Tibial nerve (tissue), 4 donors: Measurements from ENCODE around the gene FGFR1OP2. TPM values are rescaled to one million over a fixed set of nuclear protein-coding genes. Genes with fewer than 3 reads are reported as not detected.
"Not testable (repeated sequence)": the region's sequence is repeated elsewhere in the genome, so short reads cannot be mapped to it uniquely, and the experiment has no call there.

ENCODE experiments used
- DNase-seq, 2 donors: peaks; one replicate each; pipeline ENCODE4 v3.0.0-alpha.2; 2019; ENCODE audit warnings: low spot score in 2 of 2
- H3K27ac ChIP-seq, 4 donors: fragments of 200-600 bp; sonication (generic) in 3 of 4; one replicate each; pipeline ENCODE4 v1.5.1; 2017 to 2019; ENCODE audit warnings: mild to moderate bottlenecking in 1 of 4
- H3K27me3 ChIP-seq, 2 donors: fragments of 200-600 bp; sonication (generic) in 1 of 2; one replicate each; pipeline versions ENCODE4 v1.5.1 to v1.6.0; 2017 to 2019
- H3K36me3 ChIP-seq, 3 donors: fragments of 200-600 bp; sonication (generic); one replicate each; pipeline ENCODE4 v1.5.1; 2018 to 2019
- H3K4me1 ChIP-seq, 4 donors: fragments of 200-600 bp; sonication (generic) in 3 of 4; one replicate each; pipeline ENCODE4 v1.5.1; 2017 to 2019
- H3K4me3 ChIP-seq, 4 donors: fragments of 200-600 bp; sonication (generic) in 3 of 4; one replicate each; pipeline ENCODE4 v1.5.1; 2017 to 2019; ENCODE audit warnings: mild to moderate bottlenecking in 1 of 4, moderate library complexity in 1 of 4
- H3K9me3 ChIP-seq, 4 donors: fragments of 200-600 bp; sonication (generic) in 3 of 4; one replicate each; pipeline ENCODE4 v1.5.1; 2017 to 2019
- EP300 ChIP-seq, 2 donors: sonication (generic); formaldehyde crosslinking; IDR thresholded peaks; one replicate each; pipeline ENCODE4 v1.6.1; 2017; ENCODE audit warnings: antibody characterized with exemption in 2 of 2, mild to moderate bottlenecking in 1 of 2
- POLR2A ChIP-seq, 2 donors: fragments of 450-650 bp; IDR thresholded peaks; one replicate each; pipeline ENCODE4 v1.6.1; 2017; ENCODE audit warnings: antibody characterized with exemption in 2 of 2, mild to moderate bottlenecking in 2 of 2, moderate library complexity in 2 of 2
- WGBS, 2 donors: methylation state at CpG; one replicate each; pipeline ENCODE4 v1.1.5; 2018; 5-methylcytosine and 5-hydroxymethylcytosine counted together
- total RNA-seq, 4 donors: library from RNA; depleted of rRNA; stranded (reverse); fragments of >200 nt; gene quantifications; one replicate each; pipeline ENCODE4 v1.1.0, GENCODE V29; 2016
- TF ChIP-seq, protein P1 (sequence below), 5 experiments: fragments of 200-600 bp in 3 of 5; fragments of 450-650 bp in 2 of 5; sonication (generic) in 3 of 5; IDR thresholded peaks; one replicate each; pipeline ENCODE4 v1.5.1; 2016 to 2019; ENCODE audit warnings: antibody characterized with exemption in 5 of 5, mild to moderate bottlenecking in 3 of 5, moderate library complexity in 2 of 5

The FGFR1OP2 gene
- total RNA-seq, 4 donors from 2014 or later: 106 to 142 (median 129) TPM

DNA sequence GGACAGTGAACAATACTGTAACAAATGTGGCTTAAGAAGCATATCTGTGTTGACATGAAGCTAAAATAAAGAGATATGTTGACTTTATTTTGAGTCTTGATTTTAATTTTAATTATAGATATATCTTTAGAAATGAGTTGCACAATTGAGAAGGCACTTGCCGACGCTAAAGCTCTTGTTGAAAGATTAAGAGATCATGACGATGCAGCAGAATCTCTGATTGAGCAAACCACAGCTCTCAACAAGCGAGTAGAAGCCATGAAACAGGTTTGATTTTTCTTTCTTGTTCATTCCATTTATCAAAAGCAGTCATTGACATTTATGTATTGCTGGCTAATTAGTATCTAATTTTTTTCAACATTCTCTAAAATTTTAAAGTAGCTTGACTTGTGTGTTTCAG, 15.8 kb downstream of the FGFR1OP2 start:
- TF ChIP-seq EP300 (IDR thresholded peaks at IDR 0.05): no peak
- TF ChIP-seq, protein P1, sequence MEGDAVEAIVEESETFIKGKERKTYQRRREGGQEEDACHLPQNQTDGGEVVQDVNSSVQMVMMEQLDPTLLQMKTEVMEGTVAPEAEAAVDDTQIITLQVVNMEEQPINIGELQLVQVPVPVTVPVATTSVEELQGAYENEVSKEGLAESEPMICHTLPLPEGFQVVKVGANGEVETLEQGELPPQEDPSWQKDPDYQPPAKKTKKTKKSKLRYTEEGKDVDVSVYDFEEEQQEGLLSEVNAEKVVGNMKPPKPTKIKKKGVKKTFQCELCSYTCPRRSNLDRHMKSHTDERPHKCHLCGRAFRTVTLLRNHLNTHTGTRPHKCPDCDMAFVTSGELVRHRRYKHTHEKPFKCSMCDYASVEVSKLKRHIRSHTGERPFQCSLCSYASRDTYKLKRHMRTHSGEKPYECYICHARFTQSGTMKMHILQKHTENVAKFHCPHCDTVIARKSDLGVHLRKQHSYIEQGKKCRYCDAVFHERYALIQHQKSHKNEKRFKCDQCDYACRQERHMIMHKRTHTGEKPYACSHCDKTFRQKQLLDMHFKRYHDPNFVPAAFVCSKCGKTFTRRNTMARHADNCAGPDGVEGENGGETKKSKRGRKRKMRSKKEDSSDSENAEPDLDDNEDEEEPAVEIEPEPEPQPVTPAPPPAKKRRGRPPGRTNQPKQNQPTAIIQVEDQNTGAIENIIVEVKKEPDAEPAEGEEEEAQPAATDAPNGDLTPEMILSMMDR (IDR thresholded peaks at IDR 0.05): no peak
- no peak for DNase-seq
- peaks cover 0 to 2% (median 0%) of the 10 kb centered on the region in 4 donors for H3K9me3 ChIP-seq
- H3K27me3 ChIP-seq: no peaks in the 10 kb centered on the region
- peaks cover 0 to 15% (median 0%) of the 10 kb centered on the region in 4 donors for H3K4me1 ChIP-seq
- H3K36me3 ChIP-seq: peaks cover 3 to 38% (median 5%) of the 10 kb centered on the region in 3 donors
- no peak overlapping the region for H3K4me3 ChIP-seq
- H3K27ac ChIP-seq: peak overlapping the region in 1 of 4 donors; percentile 24
- 90 to 93% methylated on average over 4 of the region's 4 CpGs for WGBS, 2 donors

DNA sequence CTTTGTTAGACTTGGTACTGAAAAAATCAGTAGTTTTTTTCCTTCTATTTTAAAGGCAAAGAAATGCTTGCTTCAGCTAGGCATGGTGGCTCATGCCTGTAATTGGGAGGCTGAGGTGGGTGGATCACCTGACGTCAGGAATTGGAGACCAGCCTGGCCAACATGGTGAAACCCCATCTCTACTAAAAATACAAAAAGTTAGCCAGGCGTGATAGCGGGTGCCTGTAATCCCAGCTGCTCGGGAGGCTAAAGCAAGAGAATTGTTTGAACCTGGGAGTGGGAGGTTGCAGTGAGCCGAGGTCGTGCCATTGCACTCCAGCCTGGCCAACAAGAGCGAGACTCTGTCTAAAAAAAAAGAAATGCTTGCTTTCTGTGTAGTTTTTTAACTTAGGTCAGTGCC, 23.1 kb downstream of the FGFR1OP2 start:
- not testable (repeated sequence) for H3K9me3 ChIP-seq, H3K4me1 ChIP-seq, H3K4me3 ChIP-seq, H3K27ac ChIP-seq, H3K27me3 ChIP-seq, DNase-seq
- peaks cover 0 to 49% (median 5%) of the 10 kb centered on the region in 3 donors for H3K36me3 ChIP-seq
- WGBS, 2 donors: 70 to 77% methylated on average over 7 of the region's 7 CpGs

DNA sequence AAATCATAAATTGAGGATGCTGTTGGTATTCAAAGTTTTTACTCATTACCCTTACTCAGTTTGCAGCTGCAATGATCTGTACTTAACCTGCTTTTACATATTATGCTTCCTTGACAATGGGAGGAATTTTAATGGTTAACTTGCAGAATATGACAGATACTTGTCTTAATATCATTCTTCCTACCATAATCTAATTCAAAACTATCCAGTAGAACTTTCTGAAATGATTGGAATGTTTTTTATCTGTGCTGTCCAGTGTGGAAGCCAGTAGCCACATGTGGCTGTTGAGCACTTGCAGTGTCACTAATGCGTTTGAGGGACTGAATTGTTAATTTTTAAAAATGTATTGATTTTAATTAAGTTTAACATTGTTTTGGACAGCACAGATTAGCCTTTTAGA, 23.5 kb downstream of the FGFR1OP2 start:
- H3K4me1 ChIP-seq: no peaks in the 10 kb centered on the region
- 70 to 82% methylated on average over 1 of the region's 1 CpG for WGBS, 2 donors
- no peak overlapping the region for H3K27ac ChIP-seq
- no peaks in the 10 kb centered on the region for H3K27me3 ChIP-seq
- TF ChIP-seq POLR2A (IDR thresholded peaks at IDR 0.05): no peak
- no peak for TF ChIP-seq EP300 (IDR thresholded peaks at IDR 0.05)
- TF ChIP-seq, protein P1 (IDR thresholded peaks at IDR 0.05): no peak
- H3K9me3 ChIP-seq: no peaks in the 10 kb centered on the region
- no peak for DNase-seq
- peaks cover 0 to 48% (median 2%) of the 10 kb centered on the region in 3 donors for H3K36me3 ChIP-seq
- H3K4me3 ChIP-seq: no peak overlapping the region

DNA sequence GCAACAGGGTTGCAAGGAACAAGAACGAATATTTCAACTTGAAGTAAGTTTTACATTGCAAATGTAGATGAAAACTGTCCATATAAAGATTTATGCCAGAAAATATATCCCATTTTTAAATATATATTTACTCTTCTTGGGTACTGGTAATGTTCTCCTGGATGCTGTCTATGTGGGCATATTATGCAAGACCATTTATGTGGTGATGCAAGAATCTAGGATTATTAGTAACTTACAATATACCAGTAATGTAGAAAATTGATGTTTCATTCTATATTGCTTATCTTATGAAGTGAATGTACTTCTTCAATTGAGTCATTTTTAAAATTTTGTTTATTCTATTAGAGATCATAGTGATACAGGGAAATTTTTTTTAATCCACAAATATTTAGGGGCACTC, 25.1 kb downstream of the FGFR1OP2 start:
- WGBS, 2 donors: 95 to 98% methylated on average over 1 of the region's 1 CpG
- H3K4me3 ChIP-seq: no peak overlapping the region
- no peak for TF ChIP-seq POLR2A (IDR thresholded peaks at IDR 0.05)
- TF ChIP-seq, protein P1 (IDR thresholded peaks at IDR 0.05): no peak
- TF ChIP-seq EP300 (IDR thresholded peaks at IDR 0.05): no peak
- H3K27ac ChIP-seq: no peak overlapping the region
- H3K9me3 ChIP-seq: no peaks in the 10 kb centered on the region
- H3K4me1 ChIP-seq: no peaks in the 10 kb centered on the region
- H3K36me3 ChIP-seq: peaks cover 0 to 48% (median 0%) of the 10 kb centered on the region in 3 donors
- H3K27me3 ChIP-seq: no peaks in the 10 kb centered on the region
- no peak for DNase-seq

DNA sequence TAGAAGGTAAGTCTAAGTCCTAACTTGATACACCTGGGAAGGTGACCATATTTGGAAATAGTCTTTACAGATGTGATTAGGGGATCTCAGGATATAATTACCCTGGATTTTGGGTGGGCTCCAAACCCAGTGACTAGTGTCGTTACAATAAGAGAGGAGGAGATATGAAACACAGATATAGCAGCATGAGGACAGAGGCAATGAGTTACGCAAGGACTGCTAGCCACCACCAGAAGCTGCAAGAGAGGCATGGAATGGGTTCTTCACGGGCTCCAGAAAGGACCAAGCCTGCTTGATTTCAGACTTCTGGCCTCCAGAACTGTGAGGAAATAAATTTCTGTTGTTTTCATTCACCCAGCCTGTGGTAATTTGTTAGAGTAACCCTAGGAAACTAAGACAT, 28.6 kb downstream of the FGFR1OP2 start:
- H3K27me3 ChIP-seq: no peaks in the 10 kb centered on the region
- no peak for DNase-seq
- peaks cover 0 to 63% (median 0%) of the 10 kb centered on the region in 3 donors for H3K36me3 ChIP-seq
- no peak overlapping the region for H3K4me3 ChIP-seq
- H3K4me1 ChIP-seq: no peaks in the 10 kb centered on the region
- H3K27ac ChIP-seq: no peak overlapping the region
- H3K9me3 ChIP-seq: no peaks in the 10 kb centered on the region
- 93 to 95% methylated on average over 3 of the region's 3 CpGs for WGBS, 2 donors
- no peak for TF ChIP-seq EP300 (IDR thresholded peaks at IDR 0.05)
- TF ChIP-seq, protein P1 (IDR thresholded peaks at IDR 0.05): no peak
- TF ChIP-seq POLR2A (IDR thresholded peaks at IDR 0.05): no peak

DNA sequence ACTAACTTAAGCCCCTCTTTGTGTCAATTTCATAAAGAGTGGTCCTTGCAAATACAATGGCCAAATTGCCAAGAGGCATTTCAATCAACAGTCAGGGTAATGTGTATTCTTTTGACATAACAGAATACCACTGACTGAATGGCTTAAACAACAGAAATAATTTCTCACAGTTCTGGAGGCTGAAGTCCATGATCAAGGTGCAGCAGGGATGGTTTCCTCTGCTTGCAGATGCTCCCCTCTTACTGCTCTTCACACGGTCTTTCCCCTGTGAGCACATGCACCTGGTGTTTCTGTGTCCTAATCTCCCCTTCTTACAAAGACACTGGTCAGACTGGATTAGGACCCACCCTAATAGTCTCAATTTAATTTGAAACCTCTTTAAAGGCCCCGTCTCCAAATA, 31.9 kb downstream of the FGFR1OP2 start:
- Histone ChIP-seq H3K27me3 (no peaks in the 10 kb centered on the region), H3K36me3 (peaks cover 0 to 77% (median 9%) of the 10 kb centered on the region in 3 donors), H3K27ac (no peak overlapping the region), H3K4me3 (no peak overlapping the region), H3K4me1 (no peaks in the 10 kb centered on the region), H3K9me3 (no peaks in the 10 kb centered on the region)
- no peak for TF ChIP-seq POLR2A (IDR thresholded peaks at IDR 0.05)
- TF ChIP-seq EP300 (IDR thresholded peaks at IDR 0.05): no peak
- TF ChIP-seq, protein P1 (IDR thresholded peaks at IDR 0.05): no peak
- WGBS, 2 donors: 90 to 94% methylated on average over 2 of the region's 2 CpGs
- no peak for DNase-seq
